CD4-positive, alpha-beta T cell treated with Interleukin-6 at 100 ng/mL for 8 hours (primary cell): ENCODE results near the gene FOSL2.
A peak's percentile ranks its signal among the peaks of the same experiment; 100 is the strongest.

Experiments
- DNase-seq: peaks from one replicate; pipeline ENCODE4 v3.0.0-alpha.2; 2020; ENCODE audit warnings: mixed read lengths, low spot score

FOSL2 gene

GRCh38 chr2:28392297-28393113, at the start of gene FOSL2:
TSS of gene FOSL2 (plus strand) at chr2:28392858. CDS start at chr2:28393721, 863 bp downstream.
- peak; percentile 96 for DNase-seq

- DNase-seq, result no peak
Observed at GRCh38 chr2:28343184-28343942, 49.3 kb upstream of the FOSL2 start.

GRCh38 chr2:28343971-28344715, 48.5 kb upstream of the FOSL2 start:
- no peak for DNase-seq

GRCh38 chr2:28344756-28345373, 47.8 kb upstream of the FOSL2 start:
- DNase-seq, result no peak

- no peak for DNase-seq
Observed at GRCh38 chr2:28345619-28346018, 47.0 kb upstream of the FOSL2 start.

GRCh38 chr2:28346587-28346986, 46.1 kb upstream of the FOSL2 start:
- DNase-seq, result no peak

- no peak for DNase-seq
Observed at GRCh38 chr2:28347193-28347592, 45.5 kb upstream of the FOSL2 start.

- DNase-seq, result no peak
Observed at GRCh38 chr2:28347596-28347995, 45.1 kb upstream of the FOSL2 start.

GRCh38 chr2:28348149-28348567, 44.5 kb upstream of the FOSL2 start:
- DNase-seq, result peak; percentile 62

GRCh38 chr2:28348921-28349320, 43.7 kb upstream of the FOSL2 start:
- DNase-seq, result no peak

GRCh38 chr2:28349546-28350165, 43.0 kb upstream of the FOSL2 start:
- DNase-seq, result no peak

- DNase-seq, result no peak
Observed at GRCh38 chr2:28350196-28350595, 42.5 kb upstream of the FOSL2 start.

GRCh38 chr2:28350791-28351285, 41.8 kb upstream of the FOSL2 start:
- no peak for DNase-seq

- no peak for DNase-seq
Observed at GRCh38 chr2:28351621-28352020, 41.0 kb upstream of the FOSL2 start.

- no peak for DNase-seq
Observed at GRCh38 chr2:28352104-28352503, 40.6 kb upstream of the FOSL2 start.

GRCh38 chr2:28352610-28353195, 40.0 kb upstream of the FOSL2 start:
- no peak for DNase-seq

- DNase-seq, result no peak
Observed at GRCh38 chr2:28354920-28355520, 37.6 kb upstream of the FOSL2 start.

GRCh38 chr2:28355521-28356094, 37.0 kb upstream of the FOSL2 start:
- no peak for DNase-seq

GRCh38 chr2:28356095-28356911, 36.4 kb upstream of the FOSL2 start:
- peak; percentile 35 for DNase-seq
